ENCODE measurements around the gene OTC.

The OTC gene

DNA sequence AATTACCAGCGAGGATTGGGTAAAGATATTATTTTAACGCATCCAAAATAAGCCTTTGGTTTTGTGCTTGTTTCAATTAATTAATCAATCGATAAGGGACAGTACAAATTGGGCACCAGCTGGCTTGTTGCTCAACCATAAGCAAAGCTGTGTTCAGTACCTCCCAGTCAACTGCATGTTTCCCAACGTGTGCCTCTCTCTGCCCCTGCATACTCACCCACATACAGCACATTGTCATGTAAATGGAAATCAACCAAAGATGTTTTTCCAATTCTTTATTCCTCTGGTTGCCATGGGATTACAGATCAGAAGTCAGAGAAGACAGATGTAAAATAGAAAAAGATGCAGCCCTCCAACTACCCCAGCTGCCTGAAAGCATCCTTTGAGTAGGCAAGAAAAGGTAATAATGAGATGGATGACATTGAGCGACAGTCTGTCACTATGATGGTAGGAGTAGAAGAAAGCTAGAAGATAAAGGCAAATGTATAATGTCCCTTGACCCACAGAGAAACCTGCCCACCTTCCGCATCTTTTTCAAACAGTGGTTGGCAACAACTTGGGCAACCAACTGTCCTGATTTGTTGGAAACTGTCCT, 116.3 kb downstream of the OTC start:
- DNase-seq (ENCODE audit: low read depth): no peak

Measured in activated T-helper 1 cell treated with Interleukin-2 at 50 U/mL for 16 hours (primary cell).